HG02642 (cell line): ENCODE data around the gene AATF.

ENCODE experiments used
- ATAC-seq: cut with Tn5 transposase; IDR thresholded peaks from one replicate; pipeline ENCODE4 v1.9.1; 2021; ENCODE audit warnings: mild to moderate bottlenecking; ENCODE audit not compliant: unreplicated experiment, poor library complexity

The AATF gene

GRCh38 chr17:37037590-37038155 is 88.9 kb downstream of the AATF start:
- no peak for ATAC-seq

- no peak for ATAC-seq
Observed at GRCh38 chr17:37039269-37039668, 90.5 kb downstream of the AATF start.

GRCh38 chr17:37041932-37042331 is 93.2 kb downstream of the AATF start:
- ATAC-seq = no peak

- no peak for ATAC-seq
Observed at GRCh38 chr17:37043201-37043600, 94.4 kb downstream of the AATF start.

GRCh38 chr17:37045351-37045922 is 96.7 kb downstream of the AATF start:
- no peak for ATAC-seq

- ATAC-seq = no peak
Observed at GRCh38 chr17:37047631-37048104, 98.9 kb downstream of the AATF start.

GRCh38 chr17:37048811-37049210 is 100.1 kb downstream of the AATF start:
- no peak for ATAC-seq

GRCh38 chr17:37050920-37051319 is 102.2 kb downstream of the AATF start:
- no peak for ATAC-seq

- ATAC-seq = no peak
Observed at GRCh38 chr17:37051381-37051780, 102.6 kb downstream of the AATF start.

- ATAC-seq = no peak
Observed at GRCh38 chr17:37051833-37052232, 103.1 kb downstream of the AATF start.

- ATAC-seq = no peak
Observed at GRCh38 chr17:37052450-37052849, 103.7 kb downstream of the AATF start.

GRCh38 chr17:37054894-37055293 is 106.1 kb downstream of the AATF start:
- ATAC-seq = no peak

- no peak for ATAC-seq
Observed at GRCh38 chr17:37056622-37057021, 107.9 kb downstream of the AATF start.

- no peak for ATAC-seq
Observed at GRCh38 chr17:37059493-37059892, 110.7 kb downstream of the AATF start.

GRCh38 chr17:37060094-37060493 is 111.3 kb downstream of the AATF start:
- ATAC-seq = no peak

- ATAC-seq = no peak
Observed at GRCh38 chr17:37060928-37061327, 112.2 kb downstream of the AATF start.

- no peak for ATAC-seq
Observed at GRCh38 chr17:37062021-37062420, 113.3 kb downstream of the AATF start.

- ATAC-seq = no peak
Observed at GRCh38 chr17:37064206-37064605, 115.5 kb downstream of the AATF start.

GRCh38 chr17:37064956-37065355 is 116.2 kb downstream of the AATF start:
- ATAC-seq = no peak

GRCh38 chr17:37065486-37066321 is 117.0 kb downstream of the AATF start:
- no peak for ATAC-seq
